GM21390 (cell line): Measurements from ENCODE around the gene KDM1B.
"Not testable (repeated sequence)": the region's sequence is repeated elsewhere in the genome, so short reads cannot be mapped to it uniquely, and the experiment has no call there.

ENCODE experiments used
- ATAC-seq: cut with Tn5 transposase; IDR thresholded peaks from one replicate; pipeline ENCODE4 v1.9.1; 2021; ENCODE audit not compliant: unreplicated experiment

Gene KDM1B

DNA sequence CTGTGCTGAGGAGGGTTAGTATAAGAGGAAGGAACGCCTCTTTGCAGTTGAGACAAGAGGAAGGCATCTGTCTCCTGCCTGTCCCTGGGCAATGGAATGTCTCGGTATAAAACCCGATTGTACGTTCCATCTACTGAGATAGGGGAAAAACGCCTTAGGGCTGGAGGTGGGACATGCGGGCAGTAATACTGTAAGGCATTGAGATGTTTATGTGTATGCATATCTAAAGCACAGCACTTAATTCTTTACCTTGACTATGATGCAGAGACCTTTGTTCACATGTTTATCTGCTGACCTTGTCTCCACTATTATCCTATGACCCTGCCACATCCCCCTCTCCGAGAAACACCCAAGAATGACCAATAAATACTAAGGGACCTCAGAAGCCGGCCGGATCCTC, 71.9 kb downstream of the KDM1B start:
- ATAC-seq, result not testable (repeated sequence)

DNA sequence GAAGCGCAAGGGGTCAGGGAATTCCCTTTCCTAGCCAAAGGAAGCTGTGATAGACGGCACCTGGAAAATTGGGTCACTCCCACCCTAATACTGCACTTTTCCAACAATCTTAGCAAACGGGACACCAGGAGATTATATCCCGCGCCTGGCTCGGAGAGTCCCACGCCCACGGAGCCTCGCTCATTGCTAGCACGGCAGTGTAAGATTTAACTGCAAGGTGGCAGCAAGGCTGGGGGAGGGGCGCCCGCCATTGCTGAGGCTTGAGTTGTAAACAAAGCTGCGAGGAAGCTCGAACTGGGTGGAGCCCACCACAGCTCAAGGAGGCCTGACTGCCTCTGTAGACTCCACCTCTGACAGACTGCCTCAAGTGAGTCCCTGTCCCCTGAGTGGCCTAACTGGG, 73.4 kb downstream of the KDM1B start:
- ATAC-seq, result not testable (repeated sequence)

GRCh38 chr6:18231856-18232255, 76.6 kb downstream of the KDM1B start:
- not testable (repeated sequence) for ATAC-seq

DNA sequence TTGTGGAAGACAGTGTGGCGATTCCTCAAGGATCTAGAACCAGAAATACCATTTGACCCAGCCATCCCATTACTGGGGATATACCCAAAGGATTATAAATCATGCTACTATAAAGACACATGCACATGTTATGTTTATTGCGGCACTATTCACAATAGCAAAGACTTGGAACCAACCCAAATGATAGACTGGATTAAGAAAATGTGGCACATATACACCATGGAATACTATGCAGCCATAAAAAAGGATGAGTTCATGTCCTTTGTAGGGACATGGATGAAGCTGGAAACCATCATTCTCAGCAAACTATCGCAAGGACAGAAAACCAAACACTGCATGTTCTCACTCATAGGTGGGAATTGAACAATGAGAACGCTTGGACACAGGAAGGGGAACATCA, 78.5 kb downstream of the KDM1B start:
- not testable (repeated sequence) for ATAC-seq

DNA sequence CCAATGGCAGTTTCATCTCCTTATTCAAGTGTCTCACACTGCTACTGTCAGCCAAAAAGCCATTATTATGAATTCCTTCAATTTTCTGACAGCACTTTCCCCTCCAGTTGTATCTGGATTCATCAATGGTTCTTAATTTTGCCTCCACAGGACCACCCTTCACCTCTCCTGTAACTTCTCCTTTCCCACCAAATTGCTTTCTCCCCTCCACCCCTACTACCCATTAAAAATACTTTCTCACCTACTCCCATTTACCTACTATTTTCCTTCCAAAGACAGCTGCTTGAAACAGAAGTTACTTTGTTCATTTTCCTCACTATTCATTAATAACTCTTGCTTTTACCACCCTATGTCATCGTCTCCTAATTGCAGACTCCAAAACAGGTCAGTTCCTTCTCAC, 79.3 kb downstream of the KDM1B start:
- ATAC-seq, result no peak

DNA sequence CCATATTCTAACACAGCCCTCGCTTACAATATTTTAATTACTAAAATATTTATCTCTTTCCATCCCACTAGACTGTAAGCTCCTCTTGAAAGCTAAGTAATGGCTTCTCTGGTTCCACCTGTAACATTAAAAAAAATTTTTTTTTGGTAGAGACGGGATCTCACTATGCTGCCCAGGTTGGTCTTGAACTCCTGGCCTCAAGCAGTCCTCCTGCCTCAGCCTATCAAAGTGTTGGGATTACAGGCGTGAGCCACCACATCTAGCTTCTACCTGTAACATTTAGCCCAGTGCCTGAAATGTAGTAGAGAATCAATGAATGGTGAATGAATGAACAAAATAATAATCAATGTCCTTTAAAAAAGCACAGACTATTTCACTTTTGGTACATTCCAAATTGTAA, 80.3 kb downstream of the KDM1B start:
- ATAC-seq, result no peak

GRCh38 chr6:18237167-18237566, 81.9 kb downstream of the KDM1B start:
- no peak for ATAC-seq

DNA sequence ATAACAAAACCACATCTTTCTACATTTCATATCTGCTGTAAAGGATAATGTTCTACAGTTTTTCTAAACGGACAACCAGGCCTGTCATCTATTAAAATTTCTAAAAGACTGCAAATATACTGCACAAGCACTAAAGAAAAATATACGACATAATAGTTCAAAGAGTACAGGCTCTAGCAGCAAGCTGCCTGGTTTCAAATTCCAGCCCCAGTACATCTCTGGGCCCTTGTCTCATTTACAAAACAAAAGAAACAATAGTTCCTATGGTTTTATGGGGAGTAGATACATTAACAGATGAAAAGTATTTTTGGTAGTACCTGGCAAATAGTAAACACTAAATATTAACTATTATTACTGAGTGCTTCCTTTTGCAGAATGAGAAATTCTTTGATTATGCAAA, 85.0 kb downstream of the KDM1B start:
- ATAC-seq, result no peak

GRCh38 chr6:18241208-18242038, 86.2 kb downstream of the KDM1B start:
- ATAC-seq, result no peak

DNA sequence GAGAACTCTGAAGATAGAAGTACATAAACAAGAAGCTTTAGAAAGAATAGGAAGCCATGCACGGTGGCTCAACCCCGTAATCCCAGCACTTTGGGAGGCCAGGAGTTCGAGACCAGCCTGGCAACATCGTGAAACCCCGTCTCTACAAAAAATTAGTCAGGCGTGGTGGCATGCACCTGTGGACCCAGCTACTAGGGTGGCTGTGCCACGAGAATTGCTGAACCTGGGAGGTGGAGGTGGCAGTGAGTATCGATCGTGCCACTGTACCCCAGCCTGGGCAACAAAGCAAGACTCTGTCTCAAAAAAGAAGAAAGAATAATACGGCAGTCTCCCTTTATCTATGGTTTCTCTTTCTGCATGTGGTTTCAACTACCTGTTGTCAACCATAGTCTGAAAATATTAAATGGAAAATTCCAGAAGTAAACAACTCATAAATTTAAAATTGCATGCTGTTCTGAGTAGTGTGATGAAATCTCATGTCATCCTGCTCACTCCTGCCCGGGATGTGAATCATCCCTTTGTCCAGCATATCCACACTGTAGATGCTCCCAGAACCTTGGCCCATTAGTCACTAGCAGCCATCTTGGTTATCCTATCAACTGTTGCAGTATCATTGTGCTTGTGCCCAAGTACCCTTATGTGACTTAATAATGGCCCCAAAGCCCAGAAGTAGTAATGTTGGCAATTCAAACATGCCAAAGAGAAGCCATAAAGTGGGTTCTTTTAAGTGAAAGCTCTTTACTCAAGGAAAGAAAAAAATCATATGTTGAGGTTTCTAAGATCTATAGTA, 87.0 kb downstream of the KDM1B start:
- no peak for ATAC-seq

GRCh38 chr6:18243302-18243893, 88.2 kb downstream of the KDM1B start:
- no peak for ATAC-seq

DNA sequence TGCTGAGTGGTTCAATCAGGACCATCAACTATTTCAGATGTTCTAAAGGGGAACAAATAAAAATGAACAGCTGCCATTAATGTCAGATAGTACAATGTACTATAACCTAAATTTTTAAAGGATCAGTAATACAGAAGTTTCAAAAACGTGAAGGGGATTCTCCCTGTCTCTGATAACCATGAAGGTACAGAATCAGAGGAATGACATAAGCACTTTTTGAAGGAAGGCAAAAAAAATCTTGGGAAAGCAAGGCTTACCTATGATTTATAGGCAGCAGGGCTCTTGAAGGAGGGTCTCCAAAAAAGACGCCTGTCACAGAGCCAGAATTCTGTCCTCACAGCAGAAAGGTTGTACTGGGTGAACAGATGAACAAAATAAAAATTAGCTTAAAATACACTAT, 89.0 kb downstream of the KDM1B start:
- ATAC-seq, result no peak

- ATAC-seq, result no peak
These were observed 89.9 kb downstream of the KDM1B start for GRCh38 chr6:18245079-18245478.

GRCh38 chr6:18245642-18246041, 90.4 kb downstream of the KDM1B start:
- ATAC-seq, result no peak

DNA sequence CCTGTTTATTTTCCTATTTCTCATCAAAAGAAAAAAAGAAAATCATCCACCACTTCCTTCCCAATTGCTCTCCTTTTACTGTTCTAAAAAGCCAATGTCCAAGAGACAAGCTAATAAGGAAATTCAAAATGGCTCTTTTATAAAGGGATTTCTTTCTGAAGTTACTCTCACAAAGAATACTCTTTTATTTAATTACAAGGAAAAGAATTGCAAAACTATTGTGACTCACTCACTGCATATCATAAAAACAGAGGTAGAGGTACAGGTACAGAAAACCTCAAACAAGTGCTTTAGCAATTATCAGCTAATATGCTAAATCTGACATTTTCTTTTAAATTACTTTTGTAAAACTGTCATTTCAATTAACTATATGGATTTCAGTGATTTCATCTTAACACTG, 91.0 kb downstream of the KDM1B start:
- ATAC-seq, result no peak

GRCh38 chr6:18247002-18247401, 91.8 kb downstream of the KDM1B start:
- no peak for ATAC-seq

DNA sequence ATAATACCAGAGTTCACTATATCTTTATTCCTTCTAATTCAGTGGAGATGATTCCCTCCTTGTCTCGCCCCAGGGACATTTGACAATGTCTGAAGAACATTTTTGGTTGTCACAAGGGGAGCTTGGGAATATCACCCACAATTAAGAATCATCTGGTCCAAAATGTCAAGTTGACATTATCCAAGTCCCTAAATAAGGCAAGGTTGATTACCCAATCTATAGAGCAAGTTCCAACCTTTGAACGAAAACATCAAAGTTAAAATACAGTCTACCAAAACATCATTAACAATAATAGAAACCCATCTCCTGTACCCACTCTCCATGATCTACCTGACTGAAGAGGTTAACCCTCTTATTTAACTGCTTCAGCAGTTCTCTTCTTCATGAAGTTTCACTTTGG, 93.5 kb downstream of the KDM1B start:
- ATAC-seq, result no peak

- no peak for ATAC-seq
These were observed 94.0 kb downstream of the KDM1B start for GRCh38 chr6:18249271-18249670.

GRCh38 chr6:18253635-18254034, 98.4 kb downstream of the KDM1B start:
- no peak for ATAC-seq

GRCh38 chr6:18254793-18255192, 99.6 kb downstream of the KDM1B start:
- no peak for ATAC-seq

DNA sequence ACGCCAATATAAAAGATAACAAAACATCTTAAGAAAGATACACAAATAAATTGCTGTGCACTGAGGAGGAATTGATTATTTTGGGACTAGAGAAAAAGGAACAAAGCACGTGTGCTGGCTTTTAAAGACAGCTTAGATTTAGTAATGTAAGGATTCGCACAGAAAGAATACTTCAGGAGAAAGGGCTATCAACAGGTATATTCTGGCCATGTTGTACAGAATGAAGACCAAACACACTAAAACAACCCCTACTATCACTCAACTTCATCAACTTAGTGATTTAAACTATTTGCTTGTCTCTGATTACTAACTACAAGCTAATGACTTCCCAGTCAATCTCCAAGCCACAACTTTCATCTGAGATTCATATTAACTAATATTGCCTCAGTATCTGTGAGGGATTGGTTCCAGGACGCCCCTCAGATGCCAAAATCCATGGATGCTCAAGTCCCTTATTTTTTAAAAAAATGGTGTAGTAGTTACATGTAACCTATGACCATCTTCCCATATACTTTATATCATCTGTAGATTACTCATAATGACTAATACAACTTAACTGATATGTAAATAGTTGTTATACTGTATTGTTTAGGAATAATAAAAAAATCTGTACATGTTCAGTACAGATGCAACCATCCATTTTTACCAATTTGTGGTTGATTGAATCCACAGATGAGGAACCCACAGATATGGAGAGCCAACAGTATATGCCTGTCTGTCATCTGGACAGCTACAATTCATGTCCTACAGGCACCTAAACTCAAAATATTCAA, 104.6 kb downstream of the KDM1B start:
- ATAC-seq, result no peak
